Fibroblast of pulmonary artery (primary cell): ENCODE results near the gene PIR.

Source experiments
- DNase-seq: peaks from one replicate; pipeline ENCODE4 v3.0.0-alpha.2; 2010; ENCODE audit warnings: low read depth
- H3K4me3 ChIP-seq: replicated peaks from 2 replicates; pipeline ENCODE4 v1.5.1; 2011; ENCODE audit warnings: low read depth, mild to moderate bottlenecking, control low read depth, low read length, moderate library complexity
- CTCF ChIP-seq: IDR thresholded peaks from 2 replicates; pipeline ENCODE4 v1.5.1; 2011; ENCODE audit warnings: mild to moderate bottlenecking, control low read depth, low read length, inconsistent platforms; ENCODE audit errors: missing control alignments

The PIR gene

DNA sequence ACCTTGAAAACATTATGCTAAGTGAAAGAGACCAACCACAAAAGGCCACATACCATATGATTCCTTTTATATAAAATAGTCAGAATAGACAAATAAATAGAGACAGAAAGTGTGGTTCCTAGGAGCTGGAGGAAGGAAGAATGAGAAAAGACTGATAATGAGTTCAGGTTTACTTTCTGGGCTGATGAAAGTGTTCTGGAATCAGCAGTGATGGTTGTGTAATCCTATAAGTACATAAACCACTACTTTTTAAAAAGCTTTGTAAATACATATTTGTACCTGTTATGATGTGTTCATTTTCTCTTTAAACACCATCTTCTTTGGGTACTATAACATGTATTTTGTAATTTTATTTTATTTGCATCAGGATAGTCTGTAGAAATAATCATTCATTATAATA is 20.6 kb downstream of the PIR start:
- DNase-seq: no peak
- TF ChIP-seq CTCF: no peak
- H3K4me3 ChIP-seq: no peak overlapping the region

DNA sequence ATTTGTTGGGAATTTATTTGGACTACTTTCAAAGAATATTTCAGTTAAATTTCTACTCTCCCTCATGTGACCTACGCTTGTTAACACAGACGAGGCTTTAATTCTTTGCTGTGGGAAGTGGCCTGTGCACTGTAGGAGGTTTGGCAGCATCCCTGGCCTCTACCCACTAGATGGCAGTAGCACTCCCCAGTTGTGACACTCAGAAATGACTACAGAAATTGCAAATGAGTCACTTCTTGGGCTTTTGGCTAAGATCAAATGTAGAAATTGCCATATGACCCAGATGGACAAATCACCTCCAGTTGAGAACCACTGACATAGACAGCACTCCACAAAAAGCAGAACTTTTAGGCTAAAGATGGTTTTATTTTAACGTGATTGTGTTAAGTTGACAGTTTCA is 22.1 kb downstream of the PIR start:
- peak; percentile 71 for DNase-seq

DNA sequence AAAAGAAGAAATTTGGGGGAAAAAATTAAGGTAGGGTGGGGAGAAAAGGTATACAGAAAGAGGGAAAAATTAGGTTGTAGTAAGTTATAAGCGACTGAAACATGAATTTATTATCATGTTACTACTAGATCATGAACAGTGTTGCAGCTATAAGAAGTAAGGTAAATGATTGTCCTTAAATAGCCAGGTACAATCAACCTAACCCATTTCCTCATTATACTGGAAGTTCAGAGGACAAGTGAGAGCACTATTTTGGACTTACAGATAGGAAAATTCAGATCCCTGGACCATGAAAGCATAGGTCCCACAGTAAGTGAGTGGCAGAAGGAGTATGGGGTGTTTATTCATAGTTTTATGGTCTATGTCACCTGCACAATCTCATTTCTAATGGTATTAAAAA is 23.5 kb downstream of the PIR start:
- no peak for TF ChIP-seq CTCF
- H3K4me3 ChIP-seq: no peak overlapping the region
- no peak for DNase-seq

More for the DNA sequence above, 22.1 kb downstream of the PIR start:
- H3K4me3 ChIP-seq: no peak overlapping the region
- TF ChIP-seq CTCF: peak; percentile 75

DNA sequence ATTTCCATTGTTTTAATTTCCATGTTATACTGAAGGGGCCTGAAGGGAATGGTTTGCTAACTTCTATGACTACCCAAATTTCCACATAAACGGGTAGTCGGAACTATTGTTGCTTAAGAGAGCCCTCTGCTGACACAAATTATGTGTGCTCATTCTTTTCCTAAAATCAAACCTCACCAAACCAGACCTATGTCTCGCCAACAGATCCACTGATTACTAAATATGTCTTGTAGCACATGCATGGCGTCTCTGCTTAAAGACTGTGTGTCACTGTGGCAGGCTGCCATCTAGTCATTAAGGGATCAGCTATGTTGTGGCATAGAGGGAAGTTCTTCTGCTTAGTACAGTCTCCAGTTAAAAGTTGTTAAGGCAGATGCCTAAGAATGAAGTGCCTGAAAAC is 25.1 kb downstream of the PIR start:
- peak; percentile 30 for TF ChIP-seq CTCF
- peak; percentile 72 for DNase-seq
- H3K4me3 ChIP-seq: no peak overlapping the region

DNA sequence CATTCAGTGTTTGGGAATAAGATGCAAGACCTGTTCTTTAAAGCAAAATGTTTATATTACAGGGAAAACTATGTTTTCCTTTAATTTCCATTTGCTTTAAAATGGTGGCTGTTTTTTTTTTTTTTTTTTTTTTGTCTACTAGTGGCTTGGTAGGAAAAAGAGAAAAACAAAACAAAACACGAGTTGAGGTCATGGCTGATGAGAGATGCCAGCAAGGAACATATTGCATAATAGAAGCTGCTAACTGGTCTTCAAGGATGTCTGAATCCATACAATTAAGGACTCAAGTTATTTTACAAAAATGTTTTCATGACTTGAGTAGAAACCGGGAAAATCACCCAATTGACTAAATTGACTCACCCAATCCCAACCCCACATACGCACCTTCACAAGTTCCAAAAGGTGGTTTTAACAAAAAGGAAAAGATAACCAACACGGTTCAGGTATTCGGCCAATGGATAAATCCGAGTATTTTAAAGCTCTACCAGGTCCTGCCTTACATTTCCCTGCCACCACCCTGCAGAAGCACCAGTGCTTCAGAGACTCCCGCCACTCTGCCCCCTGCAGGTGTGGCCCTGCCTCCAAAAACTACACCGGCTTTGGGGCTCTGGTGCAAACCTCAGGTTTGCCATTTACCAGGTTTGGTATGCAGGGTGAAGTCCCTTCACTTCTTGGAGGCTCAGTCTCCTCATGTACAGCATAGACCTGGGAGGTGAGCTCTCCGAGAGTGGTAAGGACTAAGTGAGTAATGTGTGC is 27.1 kb downstream of the PIR start:
- peak; percentile 56 for DNase-seq
- TF ChIP-seq CTCF: no peak
- no peak overlapping the region for H3K4me3 ChIP-seq

DNA sequence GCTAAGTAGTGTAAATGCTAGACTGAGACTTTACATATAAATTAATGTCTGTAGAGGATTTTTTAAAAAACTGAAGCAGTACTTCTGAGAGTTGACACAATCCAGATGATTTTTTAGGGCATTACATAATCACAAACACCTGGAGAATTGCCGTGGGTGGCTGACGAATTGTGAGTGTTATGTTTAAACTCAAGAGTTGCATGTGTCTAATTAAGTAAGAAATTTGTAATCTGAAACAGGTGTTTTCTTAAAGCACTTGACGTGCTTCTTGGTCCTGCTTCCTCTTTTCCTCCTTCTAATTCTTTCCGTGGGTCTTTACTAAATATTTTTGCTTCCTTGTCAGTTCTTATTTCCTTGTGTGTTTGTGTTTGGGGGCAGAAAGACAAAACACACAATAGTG is 27.8 kb downstream of the PIR start:
- H3K4me3 ChIP-seq: no peak overlapping the region
- TF ChIP-seq CTCF: no peak
- no peak for DNase-seq

DNA sequence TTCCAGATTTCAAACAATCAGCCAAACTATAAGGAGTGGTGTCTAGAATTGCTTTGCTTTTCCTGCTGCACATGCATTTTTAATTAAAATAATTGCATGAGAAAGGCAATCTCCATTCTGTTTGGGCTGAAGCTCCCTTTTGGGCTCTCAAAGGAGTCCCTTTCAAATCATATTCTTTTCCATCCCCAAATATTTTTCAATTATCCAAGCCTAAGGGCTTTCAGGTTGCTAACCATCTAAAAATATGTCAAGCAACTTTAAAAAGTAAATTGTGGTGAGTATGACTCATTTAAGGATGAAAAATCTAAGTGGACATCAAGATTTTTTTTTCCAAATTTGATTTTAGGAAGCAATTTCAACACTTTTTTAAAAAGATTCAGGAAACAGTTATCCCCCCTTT is 28.4 kb downstream of the PIR start:
- H3K4me3 ChIP-seq: no peak overlapping the region
- DNase-seq: no peak
- TF ChIP-seq CTCF: no peak
